ENCODE data around the gene LACTB.
"Not testable (repeated sequence)": the region's sequence is repeated elsewhere in the genome, so short reads cannot be mapped to it uniquely, and the experiment has no call there.

Gene LACTB

GRCh38 chr15:63090472-63090871 is 31.2 kb upstream of the LACTB start:
- DNase-seq, result no peak

- DNase-seq, result no peak
Measured at GRCh38 chr15:63090887-63091286, 30.8 kb upstream of the LACTB start.

- DNase-seq, result no peak
Measured at GRCh38 chr15:63091679-63092446, 29.8 kb upstream of the LACTB start.

GRCh38 chr15:63093486-63094205 is 28.0 kb upstream of the LACTB start:
- peak; percentile 36 for DNase-seq

GRCh38 chr15:63094495-63094931 is 27.1 kb upstream of the LACTB start:
- DNase-seq, result no peak

- DNase-seq, result no peak
Measured at GRCh38 chr15:63096178-63096577, 25.5 kb upstream of the LACTB start.

- not testable (repeated sequence) for DNase-seq
Measured at GRCh38 chr15:63098901-63099300, 22.8 kb upstream of the LACTB start.

- not testable (repeated sequence) for DNase-seq
Measured at GRCh38 chr15:63099581-63099980, 22.1 kb upstream of the LACTB start.

- no peak for DNase-seq
Measured at GRCh38 chr15:63103416-63103815, 18.2 kb upstream of the LACTB start.

- no peak for DNase-seq
Measured at GRCh38 chr15:63104727-63105126, 16.9 kb upstream of the LACTB start.

- not testable (repeated sequence) for DNase-seq
Measured at GRCh38 chr15:63105354-63105753, 16.3 kb upstream of the LACTB start.

GRCh38 chr15:63107895-63108546 is 13.6 kb upstream of the LACTB start:
- no peak for DNase-seq

- no peak for DNase-seq
Measured at GRCh38 chr15:63109498-63109897, 12.2 kb upstream of the LACTB start.

GRCh38 chr15:63109920-63110319 is 11.7 kb upstream of the LACTB start:
- no peak for DNase-seq

- no peak for DNase-seq
Measured at GRCh38 chr15:63110428-63111026, 11.1 kb upstream of the LACTB start.

GRCh38 chr15:63111481-63111880 is 10.2 kb upstream of the LACTB start:
- no peak for DNase-seq

- no peak for DNase-seq
Measured at GRCh38 chr15:63112871-63113270, 8.8 kb upstream of the LACTB start.

GRCh38 chr15:63114465-63114864 is 7.2 kb upstream of the LACTB start:
- DNase-seq, result no peak

- DNase-seq, result no peak
Measured at GRCh38 chr15:63118854-63119253, 2.8 kb upstream of the LACTB start.

GRCh38 chr15:63122002-63122875 is 578 bp downstream of the LACTB start:
- DNase-seq, result peak; percentile 1

GRCh38 chr15:63124506-63124905 is 2.8 kb downstream of the LACTB start:
- DNase-seq, result no peak

- no peak for DNase-seq
Measured at GRCh38 chr15:63126726-63127125, 5.1 kb downstream of the LACTB start.

Data from NCI-H2029 (cell line).